GM12865 (cell line): ENCODE data around the gene PCDHGA10.
"Not testable (repeated sequence)": the region's sequence is repeated elsewhere in the genome, so short reads cannot be mapped to it uniquely, and the experiment has no call there.

Source experiments
- DNase-seq: peaks from one replicate; pipeline ENCODE4 v3.0.0; 2010; ENCODE audit warnings: low read depth
- H3K4me3 ChIP-seq: 2 replicates; pipeline ENCODE4 v1.5.1; 2011; ENCODE audit warnings: mild to moderate bottlenecking, low read depth, low read length, control low read depth
- CTCF ChIP-seq: IDR thresholded peaks from 2 replicates; pipeline ENCODE4 v1.5.1; 2011; ENCODE audit warnings: low read length, control low read depth, low read depth, inconsistent platforms; ENCODE audit not compliant: insufficient read depth; ENCODE audit errors: missing control alignments

PCDHGA10 gene

GRCh38 chr5:141373673-141374317 is 39.0 kb upstream of the PCDHGA10 start, which contains the start of gene PCDHGA6:
TSS of gene PCDHGA6 (plus strand) at chr5:141373891. CDS start at chr5:141374084, 193 bp downstream.
- H3K4me3 ChIP-seq, result no peak within 1 kb of the TSS
- peak; percentile 28 for TF ChIP-seq CTCF
- DNase-seq, result no peak

- no peak for TF ChIP-seq CTCF
- no peak for DNase-seq
Observed at GRCh38 chr5:141374627-141375026, 38.2 kb upstream of the PCDHGA10 start.

GRCh38 chr5:141375444-141376155 is 37.2 kb upstream of the PCDHGA10 start:
- H3K4me3 ChIP-seq, DNase-seq: not testable (repeated sequence)

More at GRCh38 chr5:141374627-141375026, 38.2 kb upstream of the PCDHGA10 start:
- H3K4me3 ChIP-seq, result no peak overlapping the region

DNA sequence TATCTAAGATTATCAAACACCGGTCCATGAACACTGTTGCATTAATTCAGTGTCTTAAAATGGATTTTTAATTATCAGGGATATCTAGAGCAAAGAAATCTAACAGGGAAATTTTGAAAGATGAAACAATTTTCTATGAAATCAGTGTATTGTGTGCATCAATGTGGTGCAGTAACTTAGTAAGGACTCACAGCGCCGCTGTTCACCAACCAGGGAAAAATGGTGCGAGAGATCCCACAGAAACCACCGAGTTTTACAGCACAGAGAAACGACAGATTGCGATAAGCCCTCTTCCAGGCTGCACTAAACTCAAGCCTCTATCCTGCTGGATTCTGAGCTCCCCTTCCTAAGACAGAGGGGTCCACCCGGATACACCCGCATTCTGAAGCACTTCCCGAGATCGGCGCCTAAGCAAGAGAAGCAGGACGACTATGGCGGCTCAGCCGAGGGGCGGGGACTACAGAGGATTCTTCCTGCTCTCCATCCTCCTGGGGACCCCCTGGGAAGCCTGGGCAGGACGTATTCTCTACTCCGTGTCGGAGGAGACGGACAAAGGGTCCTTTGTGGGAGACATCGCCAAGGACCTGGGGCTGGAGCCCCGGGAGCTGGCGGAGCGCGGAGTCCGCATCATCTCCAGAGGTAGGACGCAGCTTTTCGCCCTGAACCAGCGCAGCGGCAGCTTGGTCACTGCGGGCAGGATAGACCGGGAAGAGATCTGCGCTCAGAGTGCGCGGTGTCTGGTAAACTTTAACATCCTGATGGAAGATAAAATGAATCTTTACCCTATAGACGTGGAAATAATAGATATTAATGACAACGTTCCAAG is 30.1 kb upstream of the PCDHGA10 start, which contains the start of gene PCDHGA7:
TSS of gene PCDHGA7 (plus strand) at position 274 of the 826 bp plus-strand sequence. CDS start at position 432, 158 bp downstream.
- TF ChIP-seq CTCF, result no peak
- no peak for DNase-seq
- H3K4me3 ChIP-seq, result no peak within 1 kb of the TSS

DNA sequence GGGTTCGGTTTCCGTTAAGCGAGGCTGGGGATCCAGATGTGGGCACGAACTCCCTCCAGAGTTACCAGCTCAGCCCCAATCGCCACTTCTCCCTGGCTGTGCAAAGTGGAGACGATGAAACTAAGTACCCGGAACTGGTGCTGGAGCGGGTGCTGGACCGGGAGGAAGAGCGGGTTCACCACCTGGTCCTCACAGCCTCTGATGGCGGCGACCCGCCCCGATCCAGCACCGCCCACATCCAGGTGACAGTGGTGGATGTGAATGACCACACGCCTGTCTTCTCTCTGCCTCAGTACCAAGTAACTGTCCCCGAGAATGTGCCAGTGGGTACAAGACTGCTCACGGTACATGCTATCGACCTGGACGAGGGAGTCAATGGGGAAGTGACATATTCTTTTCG is 29.4 kb upstream of the PCDHGA10 start:
- H3K4me3 ChIP-seq, result no peak overlapping the region
- DNase-seq, result no peak

DNA sequence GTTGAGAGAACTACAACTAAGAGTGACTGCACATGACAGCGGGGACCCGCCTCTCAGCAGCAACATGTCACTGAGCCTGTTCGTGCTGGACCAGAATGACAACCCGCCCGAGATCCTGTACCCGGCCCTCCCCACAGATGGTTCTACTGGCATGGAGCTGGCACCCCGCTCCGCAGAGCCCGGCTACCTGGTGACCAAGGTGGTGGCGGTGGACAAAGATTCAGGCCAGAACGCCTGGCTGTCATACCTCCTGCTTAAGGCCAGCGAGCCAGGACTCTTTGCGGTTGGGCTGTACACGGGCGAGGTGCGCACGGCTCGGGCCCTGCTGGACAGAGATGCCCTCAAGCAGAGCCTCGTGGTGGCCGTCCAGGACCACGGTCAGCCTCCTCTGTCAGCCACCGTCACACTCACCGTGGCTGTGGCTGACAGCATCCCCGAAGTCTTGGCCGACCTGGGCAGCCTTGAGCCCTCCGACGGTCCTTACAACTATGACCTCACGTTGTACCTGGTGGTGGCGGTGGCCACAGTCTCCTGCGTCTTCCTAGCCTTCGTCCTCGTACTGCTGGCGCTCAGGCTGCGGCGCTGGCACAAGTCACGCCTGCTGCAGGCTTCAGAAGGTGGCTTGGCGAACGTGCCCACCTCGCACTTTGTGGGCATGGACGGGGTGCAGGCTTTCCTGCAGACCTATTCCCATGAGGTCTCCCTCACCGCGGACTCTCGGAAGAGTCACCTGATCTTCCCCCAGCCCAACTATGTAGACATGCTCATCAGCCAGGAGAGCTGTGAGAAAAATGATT is 28.1 kb upstream of the PCDHGA10 start:
- TF ChIP-seq CTCF, result no peak
- H3K4me3 ChIP-seq, result no peak overlapping the region
- DNase-seq, result no peak

More for the DNA sequence above, 29.4 kb upstream of the PCDHGA10 start:
- TF ChIP-seq CTCF, result no peak
